Forelimb muscle (tissue), 1 donor: ENCODE measurements around the gene NKD1. TPM values are rescaled to one million over a fixed set of nuclear protein-coding genes. Genes with fewer than 3 reads are reported as not detected.
A peak's percentile ranks its signal among the peaks of the same experiment; 100 is the strongest.

ENCODE experiments used
- DNase-seq: peaks from one replicate; pipeline ENCODE4 v3.0.0-alpha.2; 2013; ENCODE audit warnings: low read depth
- polyA plus RNA-seq: library from polyadenylated mRNA; unstranded; fragments of 120-200 nt; gene quantifications from one replicate; pipeline ENCODE4 v1.2.1, GENCODE V29; 2013; ENCODE audit not compliant: insufficient read length

Gene NKD1
- polyA plus RNA-seq, 1 donor = 9.0 TPM

DNA sequence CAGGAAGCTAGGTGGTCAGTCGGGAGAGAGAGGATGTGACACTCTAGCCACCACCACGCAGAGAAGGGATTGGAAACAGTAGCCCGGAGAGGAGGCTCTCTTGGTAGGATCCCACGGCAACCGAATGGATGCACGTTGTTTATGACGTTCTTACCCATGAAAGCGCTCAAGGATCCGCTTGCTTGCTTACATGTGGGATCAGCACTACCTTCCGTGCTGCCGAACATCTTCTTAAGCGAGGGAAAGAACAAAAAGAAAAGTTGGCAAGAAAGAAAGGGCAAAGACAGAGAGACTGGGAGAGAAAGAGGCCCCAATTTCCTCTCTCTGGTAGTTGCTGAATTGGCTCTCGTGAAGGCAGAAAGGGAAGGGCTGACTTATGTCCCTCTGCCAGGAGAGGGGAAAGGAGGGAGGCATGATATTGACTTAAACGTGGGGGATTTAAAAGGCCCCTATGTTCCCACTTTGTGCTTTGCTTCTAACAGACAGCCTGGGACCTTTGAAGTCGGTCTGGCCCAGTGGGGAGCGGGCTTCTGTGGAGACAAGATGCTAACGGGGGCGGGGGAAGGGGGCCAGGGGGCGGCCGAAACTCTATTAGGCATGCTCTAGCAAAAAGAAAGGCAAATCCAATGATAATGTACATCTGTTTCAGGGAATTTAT lies 97.5 kb downstream of the NKD1 start:
- no peak for DNase-seq

DNA sequence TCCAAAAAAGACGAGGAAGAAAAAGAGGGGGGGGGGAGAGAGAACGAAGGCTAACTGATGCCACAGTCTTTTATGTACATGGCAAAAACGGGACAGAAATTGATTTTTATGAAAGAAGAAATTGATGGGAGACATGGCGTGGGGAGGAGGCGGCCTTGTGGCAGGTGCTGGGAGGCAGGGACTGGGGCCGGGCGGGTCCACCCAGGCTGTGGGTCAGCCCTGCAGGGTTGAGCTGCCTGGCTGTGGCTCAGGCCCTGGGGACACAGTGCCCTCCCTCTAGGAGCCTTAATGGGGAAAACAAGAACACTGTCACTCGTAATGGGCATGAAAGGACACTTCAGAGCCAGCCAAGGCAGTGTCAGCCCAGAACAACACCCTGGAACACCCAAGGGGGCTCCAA lies 98.1 kb downstream of the NKD1 start:
- DNase-seq = no peak

DNA sequence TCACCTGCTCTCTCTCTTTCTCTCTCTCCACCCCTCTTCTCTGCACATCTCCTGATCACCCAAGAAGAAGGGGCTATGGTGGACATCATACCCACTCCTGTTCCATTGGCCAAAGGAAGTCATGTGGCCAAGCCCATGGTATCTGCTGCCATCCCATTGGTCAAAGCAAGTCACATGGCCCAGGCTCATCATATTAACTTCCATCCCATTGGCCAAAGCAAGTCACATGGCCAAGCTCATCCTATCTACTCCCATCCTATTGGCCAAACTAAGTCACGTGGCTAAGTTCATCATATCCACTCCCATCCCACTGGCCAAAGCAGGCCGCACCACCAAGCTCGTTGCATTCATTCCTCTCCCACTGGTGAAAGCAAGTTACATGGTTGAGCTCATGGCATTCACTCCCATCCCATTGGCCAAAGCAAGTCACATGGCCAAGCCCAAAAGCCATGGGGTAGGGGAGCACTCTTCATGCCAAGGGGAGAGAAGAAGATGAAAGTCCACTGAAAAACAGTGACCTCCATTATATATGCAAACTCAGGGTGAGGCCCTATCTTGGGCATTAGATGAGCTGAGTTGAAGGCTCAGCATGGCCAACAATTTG lies 103.7 kb downstream of the NKD1 start:
- DNase-seq = no peak

DNA sequence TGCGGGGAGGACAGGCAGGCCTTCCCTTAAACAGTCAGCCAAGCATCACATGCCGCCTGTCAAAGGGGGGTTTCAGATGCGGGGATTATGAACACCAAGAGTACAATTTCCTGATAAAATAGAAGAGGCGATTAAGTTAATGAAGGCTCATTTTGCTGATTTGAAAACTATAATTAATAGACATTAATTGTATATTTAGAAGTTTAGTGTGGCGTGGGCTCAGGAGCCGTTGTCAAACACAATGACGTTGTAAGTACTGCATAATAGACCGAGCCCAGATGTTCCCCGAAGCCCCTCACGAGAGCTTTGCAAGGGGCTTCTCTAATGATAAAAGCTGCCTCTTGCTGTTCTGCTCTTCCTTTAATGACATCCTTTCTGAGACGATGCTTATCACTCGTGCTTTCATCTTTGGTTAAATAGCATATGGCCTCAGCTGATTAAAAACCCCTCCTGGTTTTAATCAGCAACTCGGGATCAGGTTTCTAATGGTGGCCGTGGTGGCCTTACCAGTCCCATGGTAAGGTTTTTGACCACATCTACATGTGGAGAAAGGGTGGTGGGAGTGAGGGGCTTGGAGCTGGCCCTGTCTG lies 104.7 kb downstream of the NKD1 start:
- DNase-seq = no peak

DNA sequence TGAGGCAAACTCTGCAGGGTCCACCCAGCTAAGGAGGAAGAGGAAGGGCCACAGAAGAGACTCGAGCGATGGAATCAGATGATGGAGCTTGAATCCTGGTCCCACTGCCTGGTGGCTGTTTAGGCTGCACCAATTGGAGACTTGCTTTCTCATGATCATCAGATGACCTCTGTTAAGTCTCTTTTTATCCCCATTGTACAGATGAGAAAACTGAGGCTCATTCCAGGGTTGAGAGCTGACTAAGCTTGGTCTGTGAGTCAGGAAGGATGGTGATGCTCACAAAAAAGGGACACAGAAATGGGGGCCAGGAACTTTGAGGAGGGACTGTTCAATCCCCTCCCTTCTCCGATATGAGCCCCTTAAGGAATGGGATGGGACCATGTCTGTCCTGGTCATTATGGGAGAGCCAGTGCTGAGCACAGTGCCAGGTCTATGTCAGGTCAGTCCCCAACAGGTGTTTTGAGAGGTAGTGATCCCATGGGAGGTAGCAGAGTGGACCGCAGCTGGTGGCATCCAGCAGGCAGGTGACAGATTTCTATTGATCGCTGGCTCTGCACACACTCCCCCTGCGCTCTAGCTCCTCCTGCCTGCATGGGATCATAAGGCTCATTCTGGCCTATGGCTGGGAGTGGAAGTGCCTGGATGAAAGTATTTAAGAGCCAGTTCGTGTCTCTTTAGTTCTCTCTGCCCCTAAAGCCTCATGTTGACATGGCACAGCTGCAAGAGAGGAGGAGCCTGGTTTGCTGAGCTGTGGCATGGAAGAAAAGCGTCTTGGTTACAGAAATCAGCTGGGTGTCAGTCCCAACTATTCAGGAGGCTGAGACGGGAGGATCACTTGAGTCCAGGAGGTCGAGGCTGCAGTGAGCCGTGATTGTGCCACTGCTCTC lies 105.7 kb downstream of the NKD1 start:
- no peak for DNase-seq

DNA sequence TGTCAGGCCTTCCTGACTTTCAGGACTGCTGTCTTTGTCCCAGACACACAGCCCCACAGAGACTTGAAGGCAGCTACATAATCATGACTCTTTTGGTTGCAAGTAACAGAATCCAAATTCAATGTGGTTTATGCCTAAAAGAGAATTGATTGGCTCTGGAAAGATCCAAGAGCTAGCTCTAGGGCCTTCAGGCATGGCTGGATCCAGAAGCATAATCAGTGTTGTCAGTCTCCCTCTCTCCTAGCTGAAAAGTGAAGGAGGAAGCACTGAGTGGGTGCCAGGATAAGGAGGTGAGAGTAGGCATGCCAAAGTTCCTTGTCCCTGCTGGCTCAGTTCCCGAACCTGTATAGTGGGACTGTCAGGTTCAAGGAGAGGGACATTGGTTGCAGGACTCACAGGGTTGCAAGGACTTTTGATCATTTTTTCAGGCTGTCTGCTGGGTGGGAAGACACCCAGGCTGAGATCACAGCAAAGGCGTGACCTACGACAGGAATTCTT lies 107.4 kb downstream of the NKD1 start:
- DNase-seq = no peak

DNA sequence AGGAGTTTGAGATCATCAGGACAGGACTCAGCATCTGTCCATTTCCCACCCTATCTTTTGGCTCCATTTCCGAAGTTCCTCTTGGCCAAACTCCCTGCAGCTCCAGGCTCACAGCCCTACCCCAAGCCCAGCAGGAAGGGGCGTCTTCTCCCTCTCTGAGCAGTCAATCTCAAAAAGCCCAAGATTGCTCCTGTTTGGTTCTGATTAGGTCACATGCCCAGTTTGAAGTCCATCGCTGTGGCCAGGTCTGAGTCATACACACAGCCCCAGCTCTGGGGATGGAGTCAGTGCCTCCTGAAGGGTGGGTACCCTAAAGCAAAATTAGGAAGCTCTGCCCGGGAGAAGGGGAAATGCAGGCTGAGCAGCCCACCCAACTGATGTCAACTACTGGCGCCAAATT lies 109.0 kb downstream of the NKD1 start:
- no peak for DNase-seq

DNA sequence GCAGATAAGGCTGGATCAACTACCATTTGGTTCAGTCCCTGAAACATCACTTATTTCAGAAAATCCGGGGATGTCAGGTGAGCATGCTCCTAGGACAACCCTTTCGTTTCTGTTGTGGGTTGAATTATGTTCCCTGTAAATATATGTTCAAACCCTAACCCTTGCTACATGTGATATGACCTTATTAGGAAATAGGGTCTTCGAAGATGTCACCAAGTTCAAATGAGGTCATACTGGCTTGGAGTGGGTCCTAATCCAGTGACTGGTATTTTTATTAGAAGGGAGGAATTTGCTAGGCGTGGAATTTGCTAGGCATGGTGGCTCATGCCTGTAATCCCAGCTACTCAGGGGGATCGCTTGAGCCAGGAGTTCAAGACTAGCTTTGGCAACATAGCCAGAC lies 111.6 kb downstream of the NKD1 start:
- no peak for DNase-seq

DNA sequence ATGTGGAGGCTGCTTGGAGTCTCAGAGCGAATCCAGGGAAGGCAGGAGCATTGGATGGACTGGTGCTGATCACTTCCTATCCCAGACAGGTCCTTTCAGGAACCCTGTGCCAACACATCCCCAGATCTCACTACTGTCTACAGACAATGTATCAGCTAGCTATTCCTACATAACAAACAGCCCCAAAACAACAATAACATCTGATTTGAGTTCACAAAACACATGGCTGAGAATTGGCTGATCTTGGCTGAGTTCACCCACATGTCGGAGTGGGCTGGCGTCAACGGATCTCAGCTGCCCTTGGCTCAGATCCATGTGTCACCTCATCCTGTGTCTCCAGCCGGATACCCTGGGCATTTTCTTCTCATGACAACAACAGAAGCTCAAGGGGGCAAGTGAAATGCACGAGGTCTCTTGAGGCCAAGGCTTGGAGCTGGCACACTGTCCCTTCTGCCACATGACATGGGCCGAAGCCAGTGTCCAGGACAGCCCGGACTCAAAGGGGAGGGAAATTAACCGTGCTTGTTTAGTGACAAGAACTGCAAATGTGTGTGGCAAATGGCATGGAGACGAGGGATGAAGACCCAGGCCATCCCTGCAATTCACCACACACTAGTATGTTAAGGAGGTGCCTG lies 114.2 kb downstream of the NKD1 start:
- no peak for DNase-seq

DNA sequence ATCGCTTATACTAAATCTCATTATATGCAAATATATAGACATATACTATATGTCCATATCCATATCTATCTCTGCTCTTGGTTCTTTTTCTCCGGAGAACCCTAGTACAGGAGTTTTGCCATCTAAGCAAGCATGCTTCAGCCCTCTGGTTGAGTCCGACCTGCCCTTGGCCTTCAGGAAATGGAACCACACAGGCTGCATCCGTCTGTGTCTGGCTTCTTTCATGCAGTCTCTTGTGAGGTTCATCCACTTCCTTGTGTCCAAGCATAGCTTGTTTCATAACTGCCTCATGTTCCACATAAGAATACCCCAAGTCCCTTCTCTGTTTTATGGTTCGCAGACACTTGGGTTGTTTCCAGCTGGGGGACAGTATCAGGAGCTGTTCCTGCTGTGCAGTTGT lies 116.1 kb downstream of the NKD1 start:
- DNase-seq = no peak

DNA sequence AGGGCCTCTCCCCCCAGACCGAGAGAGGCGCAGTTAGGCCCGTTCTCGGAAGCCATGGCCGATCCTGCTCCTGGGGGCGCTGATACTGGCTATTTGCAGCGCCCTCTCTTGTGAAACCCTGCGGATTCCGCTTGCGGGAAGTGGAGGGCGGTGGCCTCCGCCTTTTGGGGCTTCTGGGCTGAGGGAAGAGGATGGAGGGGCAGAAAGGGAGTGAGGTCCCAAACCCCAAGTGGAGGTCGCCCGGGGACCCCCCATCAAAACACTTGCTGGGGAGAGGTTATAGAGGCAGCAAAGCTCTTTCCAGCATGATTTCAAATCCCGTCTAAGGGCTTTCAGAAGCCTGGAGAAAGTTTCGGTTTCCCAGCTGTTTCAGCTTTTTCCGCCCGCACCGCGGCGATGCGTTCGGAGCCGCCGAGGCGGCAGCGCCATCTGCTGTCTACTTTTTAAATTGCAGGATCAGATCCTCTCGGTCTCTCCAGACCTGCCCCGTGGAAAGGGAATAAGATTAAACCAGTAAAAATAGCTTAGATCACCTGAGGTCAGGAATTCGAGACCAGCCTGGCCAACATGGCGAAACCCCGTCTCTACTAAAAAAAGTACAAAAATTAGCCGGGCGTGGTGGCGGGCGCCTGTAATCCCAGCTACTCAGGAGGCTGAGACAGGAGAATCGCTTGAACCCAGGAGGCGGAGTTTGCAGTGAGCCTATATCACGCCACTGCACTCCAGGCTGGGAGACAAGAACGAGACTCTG lies 117.1 kb downstream of the NKD1 start:
- peak; percentile 49 for DNase-seq

DNA sequence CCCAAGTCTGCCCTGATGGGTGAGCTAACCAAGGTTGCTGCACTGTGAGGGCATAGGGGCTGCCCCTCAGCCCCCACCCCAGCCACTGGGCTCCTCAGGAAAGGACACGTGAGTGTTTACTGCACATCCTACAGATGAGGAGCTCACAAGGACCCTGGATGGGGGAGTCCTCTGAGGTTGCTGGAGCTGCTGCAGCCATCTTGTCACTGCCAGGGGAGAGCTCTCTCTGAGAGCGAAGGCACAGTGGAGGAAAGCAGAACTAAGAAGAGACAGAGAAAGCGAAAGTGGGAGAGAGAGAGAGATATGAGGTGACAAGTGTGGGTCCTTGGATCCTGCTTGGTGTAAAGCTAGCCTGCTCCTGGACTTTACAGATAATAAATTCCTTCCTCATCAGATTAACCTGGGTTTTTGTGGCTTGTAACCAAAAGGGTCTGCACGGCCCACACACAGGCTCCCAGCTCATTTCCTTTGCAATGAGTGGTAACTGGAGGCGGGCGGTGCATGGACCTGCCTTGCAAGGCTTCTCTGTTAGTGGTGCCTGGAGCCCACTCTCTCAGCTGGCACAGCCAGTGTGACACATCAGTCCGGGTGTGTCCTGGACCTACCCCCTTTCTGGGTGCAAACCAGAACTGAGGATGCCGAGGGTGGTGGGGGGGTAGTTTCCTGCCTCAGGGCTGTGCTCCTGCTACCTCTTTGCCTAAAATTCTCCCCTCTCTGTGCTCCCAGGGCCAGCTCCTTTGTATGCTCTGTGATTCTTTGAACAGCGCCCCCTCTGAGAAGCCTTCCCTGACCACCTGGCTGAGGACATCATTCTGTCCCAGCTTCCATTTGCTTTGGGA lies 118.7 kb downstream of the NKD1 start:
- no peak for DNase-seq

DNA sequence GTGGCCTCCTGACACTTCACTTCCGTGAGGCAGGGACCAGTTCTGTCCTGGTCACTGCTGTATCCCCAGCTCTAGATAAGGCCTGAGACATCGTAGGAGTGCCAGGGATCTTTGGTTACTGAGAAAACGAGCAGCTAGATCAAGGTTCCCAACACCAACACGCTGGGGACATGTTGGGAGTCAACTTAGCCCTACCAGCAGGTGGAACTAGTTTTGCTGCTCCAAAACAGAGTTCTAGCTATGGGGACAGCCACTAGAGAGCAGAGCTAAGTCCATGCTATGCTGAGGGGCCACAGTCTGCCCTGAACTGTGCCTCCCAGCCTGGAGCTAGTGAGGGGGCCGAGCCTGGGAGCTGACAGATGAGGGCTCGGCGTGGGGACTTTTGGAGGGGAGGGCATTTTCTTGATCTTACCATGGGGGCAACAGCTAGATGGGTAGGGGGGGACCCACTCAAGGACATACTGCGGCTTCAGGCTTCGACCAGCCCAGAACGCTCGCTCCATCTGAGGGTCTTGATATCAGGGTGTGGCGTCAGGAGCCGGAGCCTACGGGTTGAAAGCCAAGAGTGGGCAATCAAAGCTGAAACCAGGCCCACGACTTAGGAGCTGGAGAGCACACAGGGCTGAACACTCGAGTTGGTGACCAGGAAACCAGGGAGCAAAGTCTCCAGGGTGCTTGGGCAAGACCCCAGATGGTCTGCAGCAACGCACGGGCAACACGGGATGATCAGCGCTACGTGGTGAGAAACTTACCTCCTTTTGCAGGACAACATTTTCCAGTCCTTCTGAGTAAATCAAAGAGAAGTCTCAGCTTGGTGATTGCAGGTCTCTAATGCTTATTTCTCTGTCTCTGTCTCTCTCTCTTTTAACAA lies 119.5 kb downstream of the NKD1 start:
- no peak for DNase-seq

DNA sequence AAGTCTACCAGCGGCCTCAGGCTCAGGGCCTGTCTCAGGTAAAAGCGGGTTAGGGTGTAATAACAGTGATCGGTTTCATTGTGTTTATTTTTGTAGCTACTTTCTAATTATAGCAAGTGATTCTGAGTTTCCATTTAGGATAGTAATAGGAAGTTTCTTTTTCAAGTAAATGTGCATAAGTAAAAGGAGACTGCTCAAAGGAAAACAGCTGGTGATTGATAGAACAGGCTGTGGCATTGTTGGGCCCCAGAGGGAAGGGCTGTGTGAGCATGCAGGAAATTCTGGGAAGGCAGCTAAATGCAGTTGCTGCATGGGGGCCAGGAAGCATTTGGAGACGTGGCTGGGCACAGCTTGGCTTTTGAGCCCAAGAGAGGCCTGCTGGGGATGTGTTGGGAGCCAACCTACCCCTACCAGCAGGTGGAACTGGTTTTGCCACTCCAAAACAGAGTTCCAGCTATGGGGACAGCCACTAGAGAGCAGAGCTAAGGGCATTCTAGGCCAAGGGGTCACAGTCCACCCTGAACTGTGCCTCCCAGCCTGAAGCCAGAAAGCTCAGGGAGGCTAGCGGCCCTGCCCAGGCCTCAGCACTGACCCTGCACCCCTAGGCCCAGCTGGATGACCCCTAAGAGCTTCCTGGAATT lies 120.3 kb downstream of the NKD1 start:
- no peak for DNase-seq

DNA sequence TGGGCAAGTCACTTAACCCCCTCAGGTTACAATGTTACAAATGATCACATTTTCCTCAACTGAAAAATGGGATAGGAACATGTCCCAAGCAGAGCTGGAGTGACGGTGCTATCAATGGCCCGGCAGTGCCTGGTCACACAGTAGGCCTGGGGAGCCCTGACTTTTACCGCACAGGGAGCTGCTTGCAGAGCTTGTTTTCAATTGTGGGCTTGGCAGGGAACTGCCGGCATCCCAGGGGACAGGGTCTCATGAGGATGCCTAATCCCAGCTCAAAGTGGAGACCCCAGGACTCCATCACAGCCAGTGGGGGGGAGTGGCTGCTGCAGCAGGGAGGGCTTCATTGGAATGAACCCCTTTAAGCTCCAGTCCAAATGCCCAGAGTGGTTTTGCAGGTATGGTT lies 121.5 kb downstream of the NKD1 start:
- no peak for DNase-seq

DNA sequence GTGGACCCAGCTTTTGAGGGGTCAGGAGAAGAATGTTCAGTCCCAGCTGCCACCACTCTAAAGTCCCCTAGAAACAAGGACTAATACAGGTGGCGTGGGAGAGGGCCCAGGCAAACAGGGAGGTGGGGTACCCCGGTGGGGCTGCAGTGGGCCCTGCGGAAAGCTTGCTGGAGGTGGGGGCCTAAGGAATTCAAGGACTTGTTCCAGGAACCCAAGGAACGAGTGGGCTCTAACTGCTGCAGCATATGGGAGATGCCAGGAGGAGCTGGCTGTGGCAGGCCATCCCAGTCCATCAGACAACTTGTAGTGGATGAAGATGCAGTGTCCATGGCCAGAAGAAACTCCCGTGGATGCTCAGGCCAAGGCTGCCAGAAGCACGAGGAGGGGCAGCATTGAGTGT lies 122.3 kb downstream of the NKD1 start:
- DNase-seq = no peak

DNA sequence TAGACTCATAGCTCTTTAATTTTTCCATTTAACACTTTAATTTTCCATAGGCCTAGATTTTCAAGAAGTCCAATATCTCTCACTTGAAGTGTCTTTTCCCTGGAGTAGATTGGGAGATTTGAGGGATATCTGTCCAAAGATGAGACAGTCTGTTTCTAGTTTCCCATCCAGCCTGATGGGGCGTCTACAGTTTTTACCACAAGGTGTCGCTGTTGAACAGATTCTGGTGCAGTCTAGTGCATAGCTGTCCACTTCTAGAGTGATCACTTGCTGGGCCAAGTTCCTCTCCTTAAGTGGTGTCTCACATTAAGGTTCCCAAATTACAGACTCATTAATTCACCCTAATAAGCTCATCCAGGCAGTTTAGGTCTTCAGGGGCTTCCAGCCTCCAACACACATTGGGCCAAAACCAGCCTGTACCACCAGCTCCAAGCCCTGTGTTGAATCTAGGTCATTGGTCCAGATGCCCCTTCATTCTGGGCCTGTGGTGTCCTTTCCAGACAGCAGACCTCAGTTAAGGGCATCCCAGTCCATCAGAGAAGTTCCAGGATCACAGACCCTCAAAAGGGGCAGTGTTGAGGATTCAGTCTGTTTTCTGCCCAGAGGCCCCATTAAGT lies 123.6 kb downstream of the NKD1 start:
- no peak for DNase-seq
